Astrocyte (in vitro differentiated cells and primary cell): ENCODE results near the gene MAN1A1. TPM values are rescaled to one million over a fixed set of nuclear protein-coding genes. Genes with fewer than 3 reads are reported as not detected.

Experiments used
- DNase-seq: peaks from one replicate; pipeline ENCODE4 v3.0.0-alpha.2; 2010; ENCODE audit warnings: low read depth
- FAIRE-seq: peaks from 2 replicates; lab custom pipeline; 2011; peaks lifted over from hg19 to GRCh38; lab: Jason Lieb, UNC
- H2AFZ ChIP-seq: 2 replicates; pipeline ENCODE4 v1.6.0; 2012; ENCODE audit warnings: low read depth, low read length, inconsistent platforms
- H3K27ac ChIP-seq: 2 replicates; pipeline ENCODE4 v1.5.1; 2011; ENCODE audit warnings: low read depth, low read length, inconsistent platforms
- H3K27me3 ChIP-seq: 2 replicates; pipeline ENCODE4 v1.6.0; 2011; ENCODE audit warnings: low read length, inconsistent platforms; ENCODE audit not compliant: insufficient read depth
- H3K36me3 ChIP-seq: 2 replicates; pipeline ENCODE4 v1.5.1; 2011; ENCODE audit warnings: low read length, inconsistent platforms; ENCODE audit not compliant: insufficient read depth
- H3K4me1 ChIP-seq: 2 replicates; pipeline ENCODE4 v1.5.1; 2011; ENCODE audit warnings: low read length, inconsistent platforms; ENCODE audit not compliant: insufficient read depth
- H3K4me2 ChIP-seq: 2 replicates; pipeline ENCODE4 v1.6.0; 2012; ENCODE audit warnings: low read length, inconsistent platforms
- H3K4me3 ChIP-seq: 2 replicates; pipeline ENCODE4 v1.5.1; 2011; ENCODE audit warnings: low read depth, mild to moderate bottlenecking, low read length, inconsistent platforms; ENCODE audit not compliant: insufficient read depth
- H3K79me2 ChIP-seq: 2 replicates; pipeline ENCODE4 v1.6.0; 2012; ENCODE audit warnings: mild to moderate bottlenecking, low read length, inconsistent platforms; ENCODE audit not compliant: insufficient read depth
- H3K9ac ChIP-seq: 2 replicates; pipeline ENCODE4 v1.6.0; 2012; ENCODE audit warnings: mild to moderate bottlenecking, low read length, inconsistent platforms
- H3K9me3 ChIP-seq: 2 replicates; pipeline ENCODE4 v1.5.1; 2012; ENCODE audit warnings: low read depth, mild to moderate bottlenecking, low read length, inconsistent platforms; ENCODE audit not compliant: insufficient read depth
- H4K20me1 ChIP-seq: 2 replicates; pipeline ENCODE4 v1.6.0; 2012; ENCODE audit warnings: low read length, inconsistent platforms; ENCODE audit not compliant: insufficient read depth
- H3K27ac Mint-ChIP-seq: one replicate; pipeline ENCODE4 v1.8.0; 2021; ENCODE audit warnings: mild to moderate bottlenecking, mixed read lengths; ENCODE audit not compliant: unreplicated experiment
- H3K27me3 Mint-ChIP-seq: one replicate; pipeline ENCODE4 v1.8.0; 2021; ENCODE audit warnings: low read depth, mixed read lengths; ENCODE audit not compliant: unreplicated experiment
- H3K36me3 Mint-ChIP-seq: one replicate; pipeline ENCODE4 v1.8.0; 2021; ENCODE audit warnings: low read depth, mixed read lengths; ENCODE audit not compliant: unreplicated experiment
- H3K4me1 Mint-ChIP-seq: one replicate; pipeline ENCODE4 v1.8.0; 2021; ENCODE audit warnings: low read depth, mixed read lengths; ENCODE audit not compliant: unreplicated experiment
- H3K4me3 Mint-ChIP-seq: one replicate; pipeline ENCODE4 v1.8.0; 2021; ENCODE audit warnings: mild to moderate bottlenecking, moderate library complexity, mixed read lengths; ENCODE audit not compliant: unreplicated experiment
- H3K9me3 Mint-ChIP-seq: one replicate; pipeline ENCODE4 v1.8.0; 2021; ENCODE audit warnings: mild to moderate bottlenecking, mixed read lengths; ENCODE audit not compliant: unreplicated experiment
- CTCF ChIP-seq: IDR thresholded peaks from 2 replicates; pipeline ENCODE4 v1.5.1; 2011; ENCODE audit warnings: low read depth, mild to moderate bottlenecking, inconsistent platforms, low read length, moderate library complexity; ENCODE audit not compliant: insufficient read depth
- EZH2 ChIP-seq: IDR thresholded peaks from 2 replicates; pipeline ENCODE4 v1.6.1; 2012; ENCODE audit warnings: mild to moderate bottlenecking, low read length, inconsistent platforms; ENCODE audit not compliant: insufficient read depth
- total RNA-seq: library from RNA; stranded (reverse); gene quantifications from 2 replicates; pipeline ENCODE4 v1.2.1, GENCODE V29; 2021

MAN1A1 gene
- total RNA-seq, 1 donor from 2014 or later = 11.7 TPM

- no peaks in the 10 kb centered on the region for H3K79me2 ChIP-seq
- H3K4me1 ChIP-seq = peaks cover 7% of the 10 kb centered on the region
- H3K36me3 ChIP-seq = no peaks in the 10 kb centered on the region
- no peaks in the 10 kb centered on the region for H3K36me3 Mint-ChIP-seq
- H3K4me2 ChIP-seq = no peak overlapping the region
- no peak overlapping the region for H2AFZ ChIP-seq
- H3K27me3 ChIP-seq = no peaks in the 10 kb centered on the region
- no peaks in the 10 kb centered on the region for H3K9me3 Mint-ChIP-seq
- H4K20me1 ChIP-seq = no peaks in the 10 kb centered on the region
- H3K9ac ChIP-seq = no peak overlapping the region
- TF ChIP-seq EZH2 (no peak), CTCF (no peak)
- H3K4me3 Mint-ChIP-seq = no peak overlapping the region
- peaks cover 27% of the 10 kb centered on the region for H3K4me1 Mint-ChIP-seq
- H3K9me3 ChIP-seq = no peaks in the 10 kb centered on the region
- no peaks in the 10 kb centered on the region for H3K27me3 Mint-ChIP-seq
- DNase-seq = no peak
- no peak overlapping the region for H3K4me3 ChIP-seq
- H3K27ac ChIP-seq = no peak overlapping the region
- H3K27ac Mint-ChIP-seq = no peak overlapping the region
- no peak for FAIRE-seq
Observed at GRCh38 chr6:119306396-119306968, 43.1 kb downstream of the MAN1A1 start.

GRCh38 chr6:119303164-119303887, 46.2 kb downstream of the MAN1A1 start:
- no peak overlapping the region for H2AFZ ChIP-seq
- DNase-seq (no peak), FAIRE-seq (no peak)
- H3K4me3 ChIP-seq = no peak overlapping the region
- H3K27me3 ChIP-seq = no peaks in the 10 kb centered on the region
- peaks cover 13% of the 10 kb centered on the region for H3K4me1 Mint-ChIP-seq
- H3K27me3 Mint-ChIP-seq = no peaks in the 10 kb centered on the region
- no peaks in the 10 kb centered on the region for H4K20me1 ChIP-seq
- no peak overlapping the region for H3K9ac ChIP-seq
- no peaks in the 10 kb centered on the region for H3K79me2 ChIP-seq
- no peaks in the 10 kb centered on the region for H3K36me3 Mint-ChIP-seq
- TF ChIP-seq EZH2 (no peak), CTCF (no peak)
- no peak overlapping the region for H3K27ac Mint-ChIP-seq
- H3K4me2 ChIP-seq = no peak overlapping the region
- H3K27ac ChIP-seq = no peak overlapping the region
- H3K4me1 ChIP-seq = peaks cover 5% of the 10 kb centered on the region
- no peaks in the 10 kb centered on the region for H3K9me3 Mint-ChIP-seq
- H3K36me3 ChIP-seq = no peaks in the 10 kb centered on the region
- no peaks in the 10 kb centered on the region for H3K9me3 ChIP-seq
- H3K4me3 Mint-ChIP-seq = no peak overlapping the region

GRCh38 chr6:119301429-119301828, 48.1 kb downstream of the MAN1A1 start:
- H3K27me3 Mint-ChIP-seq = no peaks in the 10 kb centered on the region
- Histone ChIP-seq H3K4me1 (no peaks in the 10 kb centered on the region), H3K27me3 (no peaks in the 10 kb centered on the region), H3K9ac (no peak overlapping the region), H3K27ac (no peak overlapping the region), H3K79me2 (no peaks in the 10 kb centered on the region), H4K20me1 (no peaks in the 10 kb centered on the region), H3K36me3 (no peaks in the 10 kb centered on the region), H2AFZ (no peak overlapping the region), H3K4me2 (no peak overlapping the region), H3K4me3 (no peak overlapping the region), H3K9me3 (no peaks in the 10 kb centered on the region)
- DNase-seq (no peak), FAIRE-seq (no peak)
- TF ChIP-seq EZH2 = no peak
- no peak for TF ChIP-seq CTCF
- H3K4me3 Mint-ChIP-seq = no peak overlapping the region
- no peaks in the 10 kb centered on the region for H3K36me3 Mint-ChIP-seq
- H3K27ac Mint-ChIP-seq = no peak overlapping the region
- no peaks in the 10 kb centered on the region for H3K9me3 Mint-ChIP-seq
- peaks cover 7% of the 10 kb centered on the region for H3K4me1 Mint-ChIP-seq
